Esophagus muscularis mucosa (tissue), 4 donors: Measurements from ENCODE around the gene LLGL1.

Source experiments
- EP300 ChIP-seq: sonication (generic); formaldehyde crosslinking; IDR thresholded peaks from one replicate; pipeline ENCODE4 v1.6.1; 2017; ENCODE audit warnings: antibody characterized with exemption
- POLR2AphosphoS5 ChIP-seq, 2 donors: sonication (generic); formaldehyde crosslinking; IDR thresholded peaks; one replicate each; pipeline ENCODE4 v1.6.1; 2017; ENCODE audit warnings: antibody characterized with exemption in 2 of 2
- TF ChIP-seq, protein P1 (sequence below), 3 experiments: fragments of 200-600 bp in 2 of 3; fragments of 450-650 bp in 1 of 3; sonication (generic) in 2 of 3; IDR thresholded peaks; one replicate each; pipeline ENCODE4 v1.5.1; 2017 to 2019; ENCODE audit warnings: antibody characterized with exemption in 3 of 3, mild to moderate bottlenecking in 2 of 3, moderate library complexity in 1 of 3

DNA sequence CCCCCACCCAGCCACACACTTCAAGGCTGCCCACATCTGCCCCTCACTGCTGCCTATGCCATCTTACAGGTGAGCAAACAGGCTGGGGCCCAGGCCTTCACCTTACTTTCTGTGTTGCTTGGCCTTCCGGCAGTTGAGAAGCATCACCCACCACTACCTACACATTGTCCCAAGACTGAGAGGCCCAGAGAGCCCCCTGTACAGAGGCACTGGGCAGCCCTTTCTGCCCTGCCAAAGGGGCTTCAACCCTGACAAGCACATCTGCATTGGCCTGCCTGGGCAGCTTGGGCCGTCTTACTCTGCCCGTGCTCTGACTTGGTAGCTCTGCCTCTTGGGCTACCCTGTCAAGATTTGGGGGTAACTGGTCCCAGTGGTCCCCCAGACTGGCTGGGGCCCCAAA lies 36.2 kb downstream of the LLGL1 start:
- TF ChIP-seq, protein P1, sequence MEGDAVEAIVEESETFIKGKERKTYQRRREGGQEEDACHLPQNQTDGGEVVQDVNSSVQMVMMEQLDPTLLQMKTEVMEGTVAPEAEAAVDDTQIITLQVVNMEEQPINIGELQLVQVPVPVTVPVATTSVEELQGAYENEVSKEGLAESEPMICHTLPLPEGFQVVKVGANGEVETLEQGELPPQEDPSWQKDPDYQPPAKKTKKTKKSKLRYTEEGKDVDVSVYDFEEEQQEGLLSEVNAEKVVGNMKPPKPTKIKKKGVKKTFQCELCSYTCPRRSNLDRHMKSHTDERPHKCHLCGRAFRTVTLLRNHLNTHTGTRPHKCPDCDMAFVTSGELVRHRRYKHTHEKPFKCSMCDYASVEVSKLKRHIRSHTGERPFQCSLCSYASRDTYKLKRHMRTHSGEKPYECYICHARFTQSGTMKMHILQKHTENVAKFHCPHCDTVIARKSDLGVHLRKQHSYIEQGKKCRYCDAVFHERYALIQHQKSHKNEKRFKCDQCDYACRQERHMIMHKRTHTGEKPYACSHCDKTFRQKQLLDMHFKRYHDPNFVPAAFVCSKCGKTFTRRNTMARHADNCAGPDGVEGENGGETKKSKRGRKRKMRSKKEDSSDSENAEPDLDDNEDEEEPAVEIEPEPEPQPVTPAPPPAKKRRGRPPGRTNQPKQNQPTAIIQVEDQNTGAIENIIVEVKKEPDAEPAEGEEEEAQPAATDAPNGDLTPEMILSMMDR (IDR thresholded peaks at IDR 0.05) = no peak
- TF ChIP-seq EP300 (no peak), POLR2AphosphoS5 (IDR thresholded peaks at IDR 0.05) (no peak)
